Measurements from ENCODE around the gene ADCY7. TPM values are rescaled to one million over a fixed set of nuclear protein-coding genes. Genes with fewer than 3 reads are reported as not detected.
"Not testable (repeated sequence)": the region's sequence is repeated elsewhere in the genome, so short reads cannot be mapped to it uniquely, and the experiment has no call there.

The ADCY7 gene
- total RNA-seq, 1 donor from 2014 or later: 36.2 TPM

DNA sequence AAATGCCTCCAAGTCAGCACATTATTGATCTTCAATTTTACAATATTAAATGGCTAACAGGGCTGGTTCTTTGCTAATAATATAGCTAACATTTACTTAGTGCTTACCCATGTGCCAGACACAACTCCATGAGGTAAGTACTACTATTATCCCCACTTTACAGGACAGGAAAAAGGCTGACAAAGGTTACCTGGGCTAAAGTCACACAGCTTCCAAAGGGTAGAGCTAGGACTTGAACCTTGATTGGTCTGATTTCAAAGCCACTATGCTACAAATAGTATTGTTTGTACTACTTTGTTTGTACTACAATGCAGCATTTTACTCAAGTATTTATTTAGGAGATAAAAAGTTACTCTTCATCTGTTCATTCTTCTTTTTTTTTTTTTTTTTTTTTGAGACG is 70.5 kb downstream of the ADCY7 start:
- peaks cover 1% of the 10 kb centered on the region for H3K36me3 ChIP-seq (ENCODE audit: control insufficient read depth, insufficient read depth, low read length)
- no peak overlapping the region for H3K4me3 ChIP-seq (ENCODE audit: low read depth, low read length)
- no peak for DNase-seq (ENCODE audit: low read depth)
- TF ChIP-seq, protein P1, sequence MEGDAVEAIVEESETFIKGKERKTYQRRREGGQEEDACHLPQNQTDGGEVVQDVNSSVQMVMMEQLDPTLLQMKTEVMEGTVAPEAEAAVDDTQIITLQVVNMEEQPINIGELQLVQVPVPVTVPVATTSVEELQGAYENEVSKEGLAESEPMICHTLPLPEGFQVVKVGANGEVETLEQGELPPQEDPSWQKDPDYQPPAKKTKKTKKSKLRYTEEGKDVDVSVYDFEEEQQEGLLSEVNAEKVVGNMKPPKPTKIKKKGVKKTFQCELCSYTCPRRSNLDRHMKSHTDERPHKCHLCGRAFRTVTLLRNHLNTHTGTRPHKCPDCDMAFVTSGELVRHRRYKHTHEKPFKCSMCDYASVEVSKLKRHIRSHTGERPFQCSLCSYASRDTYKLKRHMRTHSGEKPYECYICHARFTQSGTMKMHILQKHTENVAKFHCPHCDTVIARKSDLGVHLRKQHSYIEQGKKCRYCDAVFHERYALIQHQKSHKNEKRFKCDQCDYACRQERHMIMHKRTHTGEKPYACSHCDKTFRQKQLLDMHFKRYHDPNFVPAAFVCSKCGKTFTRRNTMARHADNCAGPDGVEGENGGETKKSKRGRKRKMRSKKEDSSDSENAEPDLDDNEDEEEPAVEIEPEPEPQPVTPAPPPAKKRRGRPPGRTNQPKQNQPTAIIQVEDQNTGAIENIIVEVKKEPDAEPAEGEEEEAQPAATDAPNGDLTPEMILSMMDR (IDR thresholded peaks at IDR 0.05; ENCODE audit: insufficient read depth, low read length, poor library complexity, severe bottlenecking): no peak
- no peaks in the 10 kb centered on the region for H3K27me3 ChIP-seq (ENCODE audit: control insufficient read depth, insufficient read depth, low read length)

DNA sequence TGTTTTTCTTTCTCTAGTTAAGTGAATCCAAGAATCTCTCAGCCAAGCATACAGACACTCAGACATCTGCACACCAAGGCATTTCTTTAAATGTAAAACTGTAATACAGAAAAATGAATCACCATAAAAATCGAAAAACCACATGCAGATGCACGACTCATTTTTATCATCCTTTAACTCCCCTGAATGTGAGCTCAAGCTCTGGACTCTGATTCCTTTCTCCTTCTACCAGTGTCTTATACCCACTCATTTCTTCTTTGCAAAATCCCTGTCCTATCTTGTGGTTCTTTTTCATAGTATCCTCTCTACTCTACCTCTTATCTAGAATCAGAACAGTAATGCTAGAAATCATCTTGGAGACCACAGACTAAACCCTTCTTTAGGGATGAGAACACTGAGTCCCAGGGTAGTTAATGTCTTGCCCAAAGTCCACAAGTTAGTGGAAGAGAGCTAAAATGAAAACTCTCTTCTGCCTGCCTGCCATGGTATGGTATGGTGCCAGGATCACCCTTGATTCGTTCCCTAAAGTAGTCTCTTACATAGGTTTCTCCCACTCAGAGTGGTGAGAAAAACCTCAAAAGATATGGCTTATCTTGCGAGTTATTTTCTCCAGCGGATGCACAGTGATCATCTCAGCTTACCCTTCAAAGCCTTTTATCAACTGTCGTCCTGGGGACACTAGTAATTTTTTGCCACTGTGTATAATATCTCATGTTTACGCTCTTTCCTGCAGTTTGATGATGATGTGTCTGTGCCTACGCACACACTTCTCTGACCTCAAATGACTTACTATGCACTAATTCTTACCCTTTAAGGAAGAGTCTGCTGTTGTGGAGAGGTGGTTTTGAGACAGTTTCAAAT is 72.2 kb downstream of the ADCY7 start:
- Histone ChIP-seq H3K4me3 (ENCODE audit: low read depth, low read length) (no peak overlapping the region), H3K36me3 (ENCODE audit: control insufficient read depth, insufficient read depth, low read length) (no peaks in the 10 kb centered on the region), H3K27me3 (ENCODE audit: control insufficient read depth, insufficient read depth, low read length) (no peaks in the 10 kb centered on the region)
- no peak for DNase-seq (ENCODE audit: low read depth)
- TF ChIP-seq, protein P1 (IDR thresholded peaks at IDR 0.05; ENCODE audit: insufficient read depth, low read length, poor library complexity, severe bottlenecking): no peak

DNA sequence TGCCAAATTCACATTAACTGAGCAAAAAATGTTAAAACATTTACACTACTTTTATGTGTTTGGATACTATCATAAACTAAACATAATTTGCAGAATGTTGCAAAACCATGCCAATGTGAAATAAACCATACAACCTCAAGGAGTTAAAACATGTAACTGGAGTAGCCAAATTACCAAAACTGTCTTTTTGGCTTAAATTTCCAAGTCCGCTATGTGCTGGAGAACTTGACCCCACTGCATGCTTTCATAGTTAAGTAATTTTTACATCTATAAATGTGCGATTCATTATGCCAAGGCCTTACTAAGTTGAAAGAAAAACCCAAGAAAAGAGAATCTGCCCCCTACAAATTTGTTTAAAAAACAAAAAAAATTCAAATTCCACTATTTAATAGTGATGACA is 74.2 kb downstream of the ADCY7 start:
- TF ChIP-seq, protein P1 (IDR thresholded peaks at IDR 0.05; ENCODE audit: insufficient read depth, low read length, poor library complexity, severe bottlenecking): no peak
- Histone ChIP-seq H3K4me3 (ENCODE audit: low read depth, low read length) (no peak overlapping the region), H3K36me3 (ENCODE audit: control insufficient read depth, insufficient read depth, low read length) (no peaks in the 10 kb centered on the region), H3K27me3 (ENCODE audit: control insufficient read depth, insufficient read depth, low read length) (no peaks in the 10 kb centered on the region)
- DNase-seq (ENCODE audit: low read depth): no peak

DNA sequence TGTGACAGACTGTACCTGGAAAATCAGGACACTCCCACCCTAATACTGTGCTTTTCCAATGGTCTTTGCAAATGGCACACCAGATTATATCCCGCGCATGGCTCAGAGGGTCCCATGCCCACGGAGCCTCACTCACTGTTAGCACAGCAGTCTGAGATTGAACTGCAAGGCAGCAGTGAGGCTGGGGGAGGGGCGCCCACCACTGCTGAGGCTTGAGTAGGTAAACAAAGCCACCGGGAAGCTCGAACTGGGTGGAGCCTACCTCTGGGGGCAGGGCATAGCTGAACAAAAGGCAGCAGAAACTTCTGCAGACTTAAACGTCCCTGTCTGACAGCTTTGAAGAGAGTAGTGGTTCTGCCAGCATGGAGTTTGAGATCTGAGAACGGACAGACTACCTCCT is 77.2 kb downstream of the ADCY7 start:
- not testable (repeated sequence) for H3K27me3 ChIP-seq (ENCODE audit: control insufficient read depth, insufficient read depth, low read length); DNase-seq (ENCODE audit: low read depth); H3K36me3 ChIP-seq (ENCODE audit: control insufficient read depth, insufficient read depth, low read length); H3K4me3 ChIP-seq (ENCODE audit: low read depth, low read length)

DNA sequence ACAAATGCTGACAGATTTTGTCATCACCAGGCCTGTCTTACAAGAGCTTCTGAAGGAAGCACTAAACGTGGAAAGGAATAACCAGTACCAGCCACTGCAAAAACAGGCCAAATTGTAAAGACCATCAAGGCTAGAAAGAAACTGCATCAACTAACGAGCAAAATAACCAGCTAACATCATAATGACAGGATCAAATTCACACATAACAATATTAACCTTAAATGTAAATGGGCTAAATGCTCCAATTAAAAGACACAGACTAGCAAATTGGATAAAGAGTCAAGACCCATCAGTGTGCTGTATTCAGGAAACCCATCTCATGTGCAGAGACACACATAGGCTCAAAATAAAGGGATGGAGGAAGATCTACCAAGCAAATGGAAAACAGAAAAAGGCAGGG is 78.9 kb downstream of the ADCY7 start:
- H3K27me3 ChIP-seq (ENCODE audit: control insufficient read depth, insufficient read depth, low read length); H3K36me3 ChIP-seq (ENCODE audit: control insufficient read depth, insufficient read depth, low read length); DNase-seq (ENCODE audit: low read depth); H3K4me3 ChIP-seq (ENCODE audit: low read depth, low read length): not testable (repeated sequence)

DNA sequence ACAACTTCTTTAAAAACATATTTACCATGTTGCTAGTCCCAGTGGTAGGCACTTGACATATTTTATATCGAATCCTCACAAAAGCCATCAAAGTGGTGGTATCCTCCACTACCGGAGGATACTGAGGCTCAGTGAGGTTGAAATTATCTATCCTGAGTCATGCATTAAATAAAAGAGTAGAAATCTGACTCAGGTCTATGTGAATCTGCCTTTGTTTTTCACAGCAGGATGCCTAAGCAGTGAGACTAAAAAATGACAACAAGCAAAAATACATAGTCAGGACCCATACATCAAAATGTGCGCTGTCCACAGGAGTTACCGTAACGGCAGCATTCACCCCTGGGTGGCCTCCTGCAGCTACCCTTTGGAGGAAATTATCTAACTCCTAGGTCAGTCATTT is 84.8 kb downstream of the ADCY7 start:
- Histone ChIP-seq H3K27me3 (ENCODE audit: control insufficient read depth, insufficient read depth, low read length) (no peaks in the 10 kb centered on the region), H3K36me3 (ENCODE audit: control insufficient read depth, insufficient read depth, low read length) (no peaks in the 10 kb centered on the region), H3K4me3 (ENCODE audit: low read depth, low read length) (no peak overlapping the region)
- TF ChIP-seq, protein P1 (IDR thresholded peaks at IDR 0.05; ENCODE audit: insufficient read depth, low read length, poor library complexity, severe bottlenecking): no peak
- no peak for DNase-seq (ENCODE audit: low read depth)

DNA sequence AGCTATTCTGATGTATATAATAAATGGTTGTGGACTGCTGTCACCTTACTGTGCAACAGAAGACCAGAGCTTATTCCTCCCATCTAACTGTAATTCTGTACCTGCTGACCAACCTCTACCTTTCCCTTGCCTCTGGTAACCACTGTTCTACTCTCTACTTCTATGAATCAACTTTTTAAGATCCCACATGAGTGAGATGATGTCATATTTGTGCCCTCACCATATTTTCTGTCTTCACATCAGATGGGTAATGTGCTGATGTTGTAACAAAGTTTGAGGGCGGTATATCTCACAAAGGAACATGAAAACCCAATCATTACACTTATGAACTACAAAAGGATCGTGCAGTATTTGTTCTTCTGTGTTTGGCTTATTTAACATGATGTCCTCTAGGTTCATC is 85.6 kb downstream of the ADCY7 start:
- H3K4me3 ChIP-seq (ENCODE audit: low read depth, low read length): no peak overlapping the region
- TF ChIP-seq, protein P1 (IDR thresholded peaks at IDR 0.05; ENCODE audit: insufficient read depth, low read length, poor library complexity, severe bottlenecking): no peak
- H3K36me3 ChIP-seq (ENCODE audit: control insufficient read depth, insufficient read depth, low read length): no peaks in the 10 kb centered on the region
- no peak for DNase-seq (ENCODE audit: low read depth)
- no peaks in the 10 kb centered on the region for H3K27me3 ChIP-seq (ENCODE audit: control insufficient read depth, insufficient read depth, low read length)
